Body of pancreas (tissue), 4 donors: Measurements from ENCODE around the gene HTR2C.

Experiments used
- POLR2A ChIP-seq, 3 donors: fragments of 450-650 bp; IDR thresholded peaks; one replicate each; pipeline ENCODE4 v1.6.1; 2016; ENCODE audit warnings: antibody characterized with exemption in 3 of 3, mild to moderate bottlenecking in 2 of 3
- TF ChIP-seq, protein P1 (sequence below), 7 experiments: fragments of 450-650 bp in 4 of 7; fragments of 200-600 bp in 3 of 7; sonication (generic) in 3 of 7; IDR thresholded peaks; one replicate each; pipeline ENCODE4 v1.5.1; 2016 to 2019; ENCODE audit warnings: antibody characterized with exemption in 7 of 7

DNA sequence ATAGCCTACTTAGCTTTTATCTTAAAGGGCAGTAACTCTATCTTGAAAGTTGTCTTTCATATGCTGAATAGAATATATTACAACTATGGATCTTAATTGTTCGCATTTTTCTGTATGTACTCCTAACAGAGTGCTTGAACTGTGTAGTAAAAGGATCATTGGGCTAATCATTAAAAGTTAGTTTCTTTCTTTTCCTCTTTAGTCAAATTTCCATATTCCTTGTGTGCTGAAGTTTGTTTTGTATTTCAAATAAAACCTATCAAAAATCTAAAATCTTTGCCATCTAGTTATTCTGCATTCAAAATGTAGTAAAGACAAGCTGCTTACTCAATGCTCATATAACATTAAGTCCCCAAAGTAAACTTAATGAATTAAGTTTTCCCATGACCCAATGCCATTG is 182.7 kb downstream of the HTR2C start:
- TF ChIP-seq, protein P1, sequence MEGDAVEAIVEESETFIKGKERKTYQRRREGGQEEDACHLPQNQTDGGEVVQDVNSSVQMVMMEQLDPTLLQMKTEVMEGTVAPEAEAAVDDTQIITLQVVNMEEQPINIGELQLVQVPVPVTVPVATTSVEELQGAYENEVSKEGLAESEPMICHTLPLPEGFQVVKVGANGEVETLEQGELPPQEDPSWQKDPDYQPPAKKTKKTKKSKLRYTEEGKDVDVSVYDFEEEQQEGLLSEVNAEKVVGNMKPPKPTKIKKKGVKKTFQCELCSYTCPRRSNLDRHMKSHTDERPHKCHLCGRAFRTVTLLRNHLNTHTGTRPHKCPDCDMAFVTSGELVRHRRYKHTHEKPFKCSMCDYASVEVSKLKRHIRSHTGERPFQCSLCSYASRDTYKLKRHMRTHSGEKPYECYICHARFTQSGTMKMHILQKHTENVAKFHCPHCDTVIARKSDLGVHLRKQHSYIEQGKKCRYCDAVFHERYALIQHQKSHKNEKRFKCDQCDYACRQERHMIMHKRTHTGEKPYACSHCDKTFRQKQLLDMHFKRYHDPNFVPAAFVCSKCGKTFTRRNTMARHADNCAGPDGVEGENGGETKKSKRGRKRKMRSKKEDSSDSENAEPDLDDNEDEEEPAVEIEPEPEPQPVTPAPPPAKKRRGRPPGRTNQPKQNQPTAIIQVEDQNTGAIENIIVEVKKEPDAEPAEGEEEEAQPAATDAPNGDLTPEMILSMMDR (IDR thresholded peaks at IDR 0.05), result no peak
- TF ChIP-seq POLR2A (IDR thresholded peaks at IDR 0.05), result no peak
